SK-N-SH (cell line): ENCODE results near the gene RNASE9. TPM values are rescaled to one million over a fixed set of nuclear protein-coding genes. Genes with fewer than 3 reads are reported as not detected.
"Not testable (repeated sequence)": the region's sequence is repeated elsewhere in the genome, so short reads cannot be mapped to it uniquely, and the experiment has no call there.

Experiments used
- CTCF ChIA-PET: fragments of 300-600, 350-600 bp; formaldehyde crosslinking; extraction: SDS; loops from one replicate; lab custom pipeline; 2021; lab: Yijun Ruan, JAX
- POLR2A ChIA-PET: fragments of 350-600 bp; sonication (Branson Sonifier 250); formaldehyde crosslinking; extraction: SDS; loops from one replicate; lab custom pipeline; 2020; ENCODE audit warnings: antibody characterized with exemption, inconsistent platforms; lab: Yijun Ruan, JAX
- DNase-seq: peaks from one replicate; pipeline ENCODE4 v3.0.0; 2012
- H2AFZ ChIP-seq: fragments of 200-600 bp; sonication (generic); 2 replicates; pipeline ENCODE4 v1.8.1; 2016; ENCODE audit warnings: antibody characterized with exemption, mild to moderate bottlenecking, low read depth
- H3F3A ChIP-seq: fragments of 200-600 bp; sonication (generic); replicated peaks from 2 replicates; pipeline ENCODE3; 2016; ENCODE audit warnings: antibody characterized with exemption, mild to moderate bottlenecking; ENCODE audit not compliant: insufficient read depth
- H3K27ac ChIP-seq, 2 experiments: fragments of 200-500 bp in 1 of 2; fragments of 200-600 bp in 1 of 2; sonication (Bioruptor generic) in 1 of 2; sonication (generic), shearing (Covaris generic) in 1 of 2; 2 replicates each; pipeline versions ENCODE4 v1.5.1 to v1.6.1; 2014 to 2016; ENCODE audit warnings: low read depth in 2 of 2, inconsistent platforms in 1 of 2, low read length in 1 of 2, mild to moderate bottlenecking in 1 of 2, mixed read lengths in 1 of 2
- H3K27me3 ChIP-seq: fragments of 200-600 bp; sonication (generic), shearing (Covaris generic); 2 replicates; pipeline ENCODE4 v1.6.1; 2016; ENCODE audit warnings: mixed run types; ENCODE audit not compliant: insufficient read depth
- H3K36me3 ChIP-seq, 2 experiments: fragments of 200-500 bp in 1 of 2; fragments of 200-600 bp in 1 of 2; sonication (Bioruptor generic) in 1 of 2; sonication (generic) in 1 of 2; replicated peaks in 1 of 2; 2 replicates each; pipeline versions ENCODE3 to v1.5.1; 2014 to 2016; ENCODE audit warnings: low read length in 1 of 2, mild to moderate bottlenecking in 1 of 2; ENCODE audit not compliant: insufficient read depth in 2 of 2, control insufficient read depth in 1 of 2
- H3K4me1 ChIP-seq, 2 experiments: fragments of 200-500 bp in 1 of 2; fragments of 200-600 bp in 1 of 2; sonication (Bioruptor generic) in 1 of 2; sonication (generic), shearing (Covaris generic) in 1 of 2; 2 replicates each; pipeline versions ENCODE4 v1.5.1 to v1.6.1; 2014 to 2016; ENCODE audit warnings: low read depth in 1 of 2, low read length in 1 of 2, mixed run types in 1 of 2; ENCODE audit not compliant: insufficient read depth in 2 of 2, control insufficient read depth in 1 of 2
- H3K4me2 ChIP-seq: fragments of 200-600 bp; sonication (generic), shearing (Covaris generic); 2 replicates; pipeline ENCODE4 v1.6.1; 2017; ENCODE audit warnings: mixed run types
- H3K4me3 ChIP-seq, 2 experiments: fragments of 200-500 bp in 1 of 2; fragments of 200-600 bp in 1 of 2; sonication (Bioruptor generic) in 1 of 2; sonication (generic), shearing (Covaris generic) in 1 of 2; 2 replicates each; pipeline versions ENCODE4 v1.5.1 to v1.8.1; 2014 to 2016; ENCODE audit warnings: low read depth in 2 of 2, inconsistent platforms in 1 of 2, low read length in 1 of 2, mild to moderate bottlenecking in 1 of 2, mixed read lengths in 1 of 2, moderate library complexity in 1 of 2
- H3K79me2 ChIP-seq: fragments of 200-600 bp; sonication (generic); 2 replicates; pipeline ENCODE4 v1.8.1; 2017; ENCODE audit warnings: mild to moderate bottlenecking; ENCODE audit not compliant: insufficient read depth
- H3K9ac ChIP-seq: fragments of 200-600 bp; sonication (generic); 2 replicates; pipeline ENCODE4 v1.6.1; 2017; ENCODE audit warnings: mixed run types
- H3K9me2 ChIP-seq: fragments of 200-600 bp; sonication (generic); 2 replicates; pipeline ENCODE4 v1.6.1; 2017; ENCODE audit warnings: mixed run types
- H3K9me3 ChIP-seq: fragments of 200-600 bp; sonication (generic); 2 replicates; pipeline ENCODE4 v1.6.1; 2017; ENCODE audit warnings: mixed run types, mild to moderate bottlenecking, moderate library complexity
- H4K20me1 ChIP-seq: fragments of 200-600 bp; sonication (generic); 2 replicates; pipeline ENCODE4 v1.6.1; 2017; ENCODE audit warnings: mild to moderate bottlenecking, mixed run types; ENCODE audit not compliant: insufficient read depth
- WGBS: methylation state at CpG from one replicate; pipeline ENCODE4 v1.1.6; 2017; ENCODE audit warnings: low lambda C conversion rate; 5-methylcytosine and 5-hydroxymethylcytosine counted together
- polyA plus RNA-seq, 3 experiments: library from polyadenylated mRNA; depleted of rRNA; stranded (reverse); fragments of >200 nt; gene quantifications; 2 replicates each; pipeline ENCODE4 v1.2.3, GENCODE V29; 2012

The RNASE9 gene
- polyA plus RNA-seq, 1 of the 3 experiments (the other 2 are of a cell fraction): not detected

DNA sequence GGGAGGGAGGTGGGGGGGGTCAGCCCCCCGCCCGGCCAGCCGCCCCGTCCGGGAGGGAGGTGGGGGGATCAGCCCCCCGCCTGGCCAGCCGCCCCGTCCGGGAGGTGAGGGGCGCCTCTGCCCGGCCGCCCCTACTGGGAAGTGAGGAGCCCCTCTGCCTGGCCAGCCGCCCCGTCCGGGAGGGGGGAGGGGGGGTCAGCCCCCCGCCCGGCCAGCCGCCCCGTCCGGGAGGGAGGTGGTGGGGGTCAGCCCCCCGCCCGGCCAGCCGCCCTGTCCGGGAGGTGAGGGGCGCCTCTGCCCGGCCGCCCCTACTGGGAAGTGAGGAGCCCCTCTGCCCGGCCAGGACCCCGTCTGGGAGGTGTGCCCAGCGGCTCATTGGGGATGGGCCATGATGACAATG, 54.1 kb downstream of the RNASE9 start:
- H3K9ac ChIP-seq, POLR2A ChIA-PET, H3K79me2 ChIP-seq, DNase-seq, H3K9me2 ChIP-seq, H3K4me2 ChIP-seq, H3F3A ChIP-seq, H3K4me3 ChIP-seq, CTCF ChIA-PET, H2AFZ ChIP-seq, H4K20me1 ChIP-seq, H3K9me3 ChIP-seq, H3K27ac ChIP-seq, H3K4me1 ChIP-seq, H3K36me3 ChIP-seq: not testable (repeated sequence)
- peaks cover 20% of the 10 kb centered on the region; the same call in 1 of the 2 replicates for H3K27me3 ChIP-seq
- no CpG with 5 or more reads among the region's 30 CpGs for WGBS

DNA sequence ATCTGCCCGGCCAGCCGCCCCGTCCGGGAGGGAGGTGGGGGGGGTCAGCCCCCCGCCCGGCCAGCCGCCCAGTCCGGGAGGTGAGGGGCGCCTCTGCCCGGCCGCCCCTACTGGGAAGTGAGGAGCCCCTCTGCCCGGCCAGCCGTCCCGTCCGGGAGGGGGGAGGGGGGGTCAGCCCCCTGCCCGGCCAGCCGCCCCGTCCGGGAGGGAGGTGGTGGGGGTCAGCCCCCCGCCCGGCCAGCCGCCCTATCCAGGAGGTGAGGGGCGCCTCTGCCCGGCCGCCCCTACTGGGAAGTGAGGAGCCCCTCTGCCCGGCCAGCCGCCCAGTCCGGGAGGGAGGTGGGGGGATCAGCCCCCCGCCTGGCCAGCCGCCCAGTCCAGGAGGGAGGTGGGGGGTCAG, 54.6 kb downstream of the RNASE9 start:
- H3K9ac ChIP-seq, H3K79me2 ChIP-seq, CTCF ChIA-PET, H3K27ac ChIP-seq, H4K20me1 ChIP-seq, H3K36me3 ChIP-seq, H3F3A ChIP-seq, H3K4me3 ChIP-seq, H3K4me1 ChIP-seq, POLR2A ChIA-PET, DNase-seq, H3K4me2 ChIP-seq, H2AFZ ChIP-seq, H3K9me3 ChIP-seq, H3K9me2 ChIP-seq: not testable (repeated sequence)
- no CpG with 5 or more reads among the region's 30 CpGs for WGBS
- H3K27me3 ChIP-seq: peaks cover 20% of the 10 kb centered on the region; the same call in 1 of the 2 replicates

Other genes starting within 250 kb of the RNASE9 start
- 35.4 and 48.5 TPM in 2 replicates for gene CCNB1IP1, start 227.8 kb downstream of the RNASE9 start, polyA plus RNA-seq (2012; rRNA removed)
- gene PARP2, start 217.4 kb downstream of the RNASE9 start, polyA plus RNA-seq (2012; rRNA removed): 21.4 and 23.3 TPM in 2 replicates
- 12.1 and 13.3 TPM in 2 replicates for gene TEP1, start 147.5 kb downstream of the RNASE9 start, polyA plus RNA-seq (2012; rRNA removed)
- not detected in 2 replicates for gene KLHL33, start 124.9 kb downstream of the RNASE9 start, polyA plus RNA-seq (2012; rRNA removed)
- 32.9 and 38.7 TPM in 2 replicates for gene OSGEP, start 106.2 kb downstream of the RNASE9 start, polyA plus RNA-seq (2012; rRNA removed)
- 279 and 291 TPM in 2 replicates for gene APEX1, start 105.8 kb downstream of the RNASE9 start, polyA plus RNA-seq (2012; rRNA removed)
- 30.7 and 38.9 TPM in 2 replicates for gene PIP4P1, start 99.6 kb downstream of the RNASE9 start, polyA plus RNA-seq (2012; rRNA removed)
- 29.8 and 38.2 TPM in 2 replicates for gene PNP, start 91.6 kb downstream of the RNASE9 start, polyA plus RNA-seq (2012; rRNA removed)
- not detected in 2 replicates for gene RNASE10, start 55.5 kb downstream of the RNASE9 start, polyA plus RNA-seq (2012; rRNA removed)
- not detected in 2 replicates for gene RNASE11, start 27.0 kb upstream of the RNASE9 start, polyA plus RNA-seq (2012; rRNA removed)
- gene RNASE12, start 30.3 kb upstream of the RNASE9 start, polyA plus RNA-seq (2012; rRNA removed): not detected in 2 replicates
- gene OR6S1, start 80.6 kb upstream of the RNASE9 start, polyA plus RNA-seq (2012; rRNA removed): not detected in 2 replicates
- gene RNASE4, start 123.5 kb upstream of the RNASE9 start, polyA plus RNA-seq (2012; rRNA removed): 11.6 and 12.4 TPM in 2 replicates
- 3.6 and 3.9 TPM in 2 replicates for gene ANG, start 127.7 kb upstream of the RNASE9 start, polyA plus RNA-seq (2012; rRNA removed)
- not detected in 2 replicates for gene EDDM3A, start 184.8 kb upstream of the RNASE9 start, polyA plus RNA-seq (2012; rRNA removed)
- gene EDDM3B, start 207.4 kb upstream of the RNASE9 start, polyA plus RNA-seq (2012; rRNA removed): not detected in 2 replicates
- not detected in 2 replicates for gene RNASE6, start 220.2 kb upstream of the RNASE9 start, polyA plus RNA-seq (2012; rRNA removed)
- gene RNASE1, start 241.8 kb upstream of the RNASE9 start, polyA plus RNA-seq (2012; rRNA removed): not detected in 2 replicates